HG03139 (cell line): ENCODE data around the gene EXOG.
"Not testable (repeated sequence)": the region's sequence is repeated elsewhere in the genome, so short reads cannot be mapped to it uniquely, and the experiment has no call there.

Experiments
- ATAC-seq: cut with Tn5 transposase; IDR thresholded peaks from one replicate; pipeline ENCODE4 v1.9.1; 2021; ENCODE audit not compliant: unreplicated experiment

The EXOG gene

DNA sequence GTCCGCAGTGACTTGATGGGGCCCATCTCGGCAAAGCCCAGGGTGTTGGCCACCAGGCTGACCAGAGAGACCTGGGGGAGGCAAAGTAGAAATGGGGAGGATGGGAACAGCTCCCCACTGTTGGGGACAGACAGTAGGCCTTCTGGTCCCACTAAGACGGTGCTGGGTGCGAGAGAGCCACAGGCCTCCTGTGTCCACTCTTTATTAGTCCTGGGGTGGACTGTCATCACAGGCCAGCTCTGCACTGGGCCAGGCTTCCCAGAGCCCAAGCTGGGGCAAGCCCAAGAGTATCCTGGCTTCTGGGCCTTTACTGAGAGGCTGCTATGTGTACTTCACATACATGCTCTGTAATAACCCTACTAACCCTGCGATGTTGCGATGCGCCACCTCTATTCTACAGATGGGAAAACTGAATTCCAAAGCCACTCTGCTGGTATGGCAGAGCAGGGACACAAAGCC is 66.4 kb downstream of the EXOG start:
- ATAC-seq, result no peak

DNA sequence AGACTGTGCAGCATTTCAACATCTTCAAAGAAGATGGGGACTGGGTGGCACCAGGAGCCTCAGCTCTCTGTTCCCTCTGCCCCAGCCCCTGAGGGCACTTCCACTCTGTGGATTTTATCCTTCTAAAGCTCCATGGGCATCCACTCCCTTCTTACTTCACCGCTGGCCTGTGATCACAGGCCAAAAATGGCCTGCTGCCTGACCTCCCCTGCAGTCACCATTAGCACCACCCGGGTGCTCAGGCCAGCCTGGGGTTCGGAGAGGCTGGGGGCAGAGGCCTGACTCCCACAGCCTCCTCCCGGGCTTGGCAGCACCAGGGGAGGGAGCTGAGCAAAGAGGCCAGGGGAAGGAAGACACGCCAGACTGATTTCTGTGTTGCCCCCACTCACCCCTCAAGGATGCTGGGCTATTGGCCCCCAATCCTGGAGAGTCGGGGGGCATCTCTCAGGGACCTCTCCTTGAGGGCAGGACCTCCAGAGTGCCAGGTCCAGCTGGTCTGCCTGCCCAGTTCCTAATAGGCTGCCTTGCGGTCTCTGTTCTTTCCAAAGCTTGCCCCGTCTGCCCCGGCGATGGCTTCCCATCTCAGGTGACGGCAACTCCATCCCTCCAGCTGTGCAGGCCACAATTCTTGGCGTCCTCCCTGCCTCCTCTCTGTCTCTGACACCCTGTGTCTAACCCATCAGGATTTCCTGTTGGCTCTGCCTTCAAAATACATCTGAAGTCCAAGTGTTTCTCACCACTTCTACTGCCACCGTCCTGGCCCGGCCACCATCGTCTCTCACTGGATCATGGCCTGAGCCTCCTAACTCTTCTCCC is 67.1 kb downstream of the EXOG start:
- no peak for ATAC-seq

DNA sequence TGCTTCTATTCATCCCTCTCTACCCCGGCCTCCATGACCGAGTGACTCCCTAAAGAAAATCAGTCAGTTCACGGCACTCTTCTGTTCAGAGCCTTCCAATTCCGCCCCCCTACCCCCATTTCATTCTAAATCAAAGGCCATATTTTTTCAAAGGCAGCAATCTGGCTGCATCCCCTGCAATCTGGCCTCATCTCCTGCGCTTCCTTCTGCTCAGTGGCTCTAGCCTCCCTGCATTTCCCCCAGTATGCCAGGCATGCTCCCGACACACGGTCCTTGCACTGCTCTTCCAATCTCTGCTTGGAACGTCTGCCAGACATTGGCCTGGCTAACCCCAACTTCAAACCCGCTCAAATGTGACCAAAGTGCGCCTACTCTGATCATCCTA is 67.7 kb downstream of the EXOG start:
- no peak for ATAC-seq

DNA sequence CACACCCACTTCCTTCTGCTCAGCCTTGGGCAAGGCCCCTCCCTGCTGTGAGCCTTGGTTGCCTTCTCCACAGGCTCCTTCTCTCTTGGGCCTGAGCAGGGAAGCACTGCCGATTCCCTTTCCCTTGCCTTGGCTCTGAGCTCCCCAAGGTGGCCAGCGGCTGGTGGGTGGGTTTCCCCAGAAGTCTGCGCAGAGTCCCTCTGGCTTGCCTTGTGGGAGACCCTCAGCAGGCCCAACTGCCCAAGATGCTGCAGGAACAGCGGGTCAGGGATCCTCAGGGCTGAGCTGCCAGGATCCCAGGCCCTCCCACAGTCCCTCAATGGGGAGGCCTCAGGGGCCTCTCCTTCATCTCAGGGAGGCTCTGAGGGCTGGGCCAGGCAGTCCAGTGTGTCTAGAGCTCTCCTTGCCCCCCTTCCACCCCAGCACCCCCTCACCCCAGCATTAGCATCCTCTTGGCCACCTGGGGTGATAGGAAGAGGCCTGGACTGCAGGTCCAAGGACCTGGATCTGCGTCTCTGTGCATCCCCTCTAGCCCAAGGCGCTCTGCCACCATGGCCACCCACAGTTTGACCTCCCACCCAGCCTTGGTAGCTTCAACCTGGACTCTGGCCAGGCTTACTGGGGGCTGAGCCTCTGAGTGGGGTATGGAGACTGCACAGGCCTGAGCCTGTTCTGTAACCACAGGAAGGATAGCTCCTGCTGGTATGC is 68.6 kb downstream of the EXOG start:
- ATAC-seq, result no peak

DNA sequence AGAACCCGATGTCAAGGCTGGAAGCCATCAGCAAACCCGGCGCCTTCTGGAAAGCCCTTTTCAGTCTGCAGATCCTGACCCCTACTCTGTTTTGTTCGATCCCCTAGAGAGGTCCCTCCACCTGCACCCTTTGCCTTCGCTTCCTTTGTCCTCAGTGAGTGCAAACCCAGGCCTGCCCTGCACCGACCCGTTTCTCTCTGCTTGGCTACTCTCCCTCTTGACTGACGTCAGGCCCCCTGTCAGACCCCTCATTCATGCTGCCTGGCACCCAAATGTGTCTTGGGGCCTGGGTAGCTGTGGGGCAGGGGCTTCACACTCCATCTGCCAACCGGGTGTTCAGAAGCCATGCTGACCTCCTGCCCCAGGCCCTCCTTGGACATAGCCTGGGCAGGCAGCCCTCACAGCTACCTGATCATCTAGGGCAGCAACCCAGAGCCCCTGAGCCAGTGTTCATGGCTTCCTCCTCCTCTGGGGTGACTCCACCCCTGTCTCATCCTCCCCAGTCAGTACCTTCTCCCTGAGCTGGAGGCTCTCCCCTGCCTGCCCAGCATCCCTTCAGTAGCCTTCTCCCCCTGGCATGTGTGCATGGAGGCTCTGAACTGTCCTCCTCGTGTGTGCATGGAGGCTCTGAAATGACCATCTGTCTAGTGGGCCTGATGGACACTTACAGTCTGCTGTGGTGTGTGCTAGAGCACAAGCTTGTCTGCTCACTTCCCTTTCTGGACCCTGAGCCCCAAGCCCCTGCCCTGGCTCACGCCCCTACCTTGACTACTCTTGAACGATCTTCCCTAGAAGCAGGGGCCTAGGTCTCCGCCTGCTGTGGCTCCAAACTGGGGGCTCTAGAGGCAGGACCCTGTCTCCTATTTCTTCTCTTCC is 69.4 kb downstream of the EXOG start:
- ATAC-seq, result no peak

DNA sequence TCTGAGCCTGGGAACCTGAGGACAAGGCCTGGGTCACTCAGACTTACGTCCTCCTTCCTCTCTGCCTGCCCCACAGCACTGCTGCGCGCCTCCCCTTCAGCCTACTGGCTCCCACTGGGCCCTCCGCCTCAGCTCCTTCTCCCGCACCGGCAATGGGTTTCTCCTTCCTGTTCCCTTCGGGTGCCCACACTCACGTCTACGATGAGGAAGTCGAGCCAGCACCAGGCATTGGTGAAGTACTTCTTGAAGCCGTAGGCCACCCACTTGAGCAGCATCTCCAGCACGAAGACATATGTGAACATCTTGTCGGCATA is 70.0 kb downstream of the EXOG start:
- ATAC-seq, result no peak

DNA sequence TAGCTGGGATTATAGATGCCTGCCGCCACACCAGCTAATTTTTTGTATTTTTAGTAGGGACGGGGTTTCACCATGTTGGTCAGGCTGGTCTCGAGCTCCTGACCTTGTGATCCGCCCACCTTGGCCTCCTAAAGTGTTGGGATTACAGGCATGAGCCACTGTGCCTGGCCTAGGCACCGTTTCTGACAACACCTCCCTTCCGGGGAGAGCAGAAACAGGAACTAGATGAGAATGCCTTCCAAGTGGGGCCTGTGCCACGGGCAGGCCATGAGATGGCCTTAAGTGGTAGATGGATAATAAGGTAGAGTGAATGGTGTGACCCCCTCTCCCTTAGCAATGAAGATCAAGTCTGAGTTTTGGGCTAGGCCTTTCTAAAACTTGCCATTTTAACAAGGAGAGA is 70.7 kb downstream of the EXOG start:
- not testable (repeated sequence) for ATAC-seq

DNA sequence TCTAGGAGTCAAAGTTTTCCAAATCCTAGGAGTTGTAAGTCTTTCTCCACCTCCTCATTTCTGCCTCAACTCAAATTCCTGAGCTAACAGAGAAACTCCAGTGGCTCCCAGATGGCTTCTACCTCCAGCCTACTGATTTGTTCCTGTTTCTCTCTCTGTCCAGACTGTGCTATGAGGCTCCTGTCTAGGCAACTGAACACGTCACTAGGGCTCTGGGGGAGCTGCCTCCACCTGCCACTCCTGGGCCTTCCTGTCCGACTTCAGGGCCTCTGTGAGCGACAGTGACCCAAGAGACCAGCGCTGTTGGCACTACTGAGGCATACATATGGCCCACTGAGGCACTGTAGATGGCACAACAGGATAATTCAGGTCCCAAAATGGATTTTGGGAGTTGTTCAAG is 71.4 kb downstream of the EXOG start:
- ATAC-seq, result no peak

DNA sequence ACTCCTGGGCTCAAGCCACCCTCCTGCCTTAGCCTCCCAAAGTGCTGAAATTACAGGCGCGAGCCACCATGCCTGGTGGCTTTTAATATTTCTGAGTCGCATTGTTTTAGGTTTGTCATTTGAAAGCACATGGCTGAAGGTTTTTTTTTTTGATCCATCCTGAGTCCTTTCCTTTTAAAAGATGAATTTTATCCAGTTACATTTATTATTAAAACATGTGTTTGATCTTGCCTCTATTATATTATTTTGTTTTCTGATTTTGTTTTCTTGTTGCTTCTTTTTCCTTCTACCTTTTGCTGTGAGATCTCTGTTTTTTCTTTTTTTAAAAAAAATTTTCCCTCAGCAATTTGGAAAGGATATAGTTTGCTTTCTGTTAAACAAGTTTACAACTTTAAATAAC is 77.0 kb downstream of the EXOG start:
- no peak for ATAC-seq

DNA sequence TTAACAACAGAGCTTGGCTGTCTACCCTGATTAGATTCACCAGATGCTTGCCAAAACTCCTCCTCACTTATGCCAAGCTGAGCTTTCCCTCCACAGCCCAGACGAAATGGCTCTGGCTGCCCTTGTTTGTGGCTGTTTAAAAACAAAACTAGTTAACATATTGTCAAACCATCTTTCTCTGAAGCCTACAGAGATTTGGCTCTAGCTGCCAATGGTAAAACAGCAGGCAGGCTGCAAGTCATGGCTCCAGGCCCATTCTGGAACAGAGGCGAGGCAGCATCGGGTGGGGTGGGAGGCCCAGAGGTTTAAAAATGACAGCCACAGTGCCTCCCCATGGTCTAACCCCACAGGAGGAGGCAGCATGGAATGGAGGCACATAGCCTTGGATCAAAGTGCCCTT is 77.4 kb downstream of the EXOG start:
- no peak for ATAC-seq

DNA sequence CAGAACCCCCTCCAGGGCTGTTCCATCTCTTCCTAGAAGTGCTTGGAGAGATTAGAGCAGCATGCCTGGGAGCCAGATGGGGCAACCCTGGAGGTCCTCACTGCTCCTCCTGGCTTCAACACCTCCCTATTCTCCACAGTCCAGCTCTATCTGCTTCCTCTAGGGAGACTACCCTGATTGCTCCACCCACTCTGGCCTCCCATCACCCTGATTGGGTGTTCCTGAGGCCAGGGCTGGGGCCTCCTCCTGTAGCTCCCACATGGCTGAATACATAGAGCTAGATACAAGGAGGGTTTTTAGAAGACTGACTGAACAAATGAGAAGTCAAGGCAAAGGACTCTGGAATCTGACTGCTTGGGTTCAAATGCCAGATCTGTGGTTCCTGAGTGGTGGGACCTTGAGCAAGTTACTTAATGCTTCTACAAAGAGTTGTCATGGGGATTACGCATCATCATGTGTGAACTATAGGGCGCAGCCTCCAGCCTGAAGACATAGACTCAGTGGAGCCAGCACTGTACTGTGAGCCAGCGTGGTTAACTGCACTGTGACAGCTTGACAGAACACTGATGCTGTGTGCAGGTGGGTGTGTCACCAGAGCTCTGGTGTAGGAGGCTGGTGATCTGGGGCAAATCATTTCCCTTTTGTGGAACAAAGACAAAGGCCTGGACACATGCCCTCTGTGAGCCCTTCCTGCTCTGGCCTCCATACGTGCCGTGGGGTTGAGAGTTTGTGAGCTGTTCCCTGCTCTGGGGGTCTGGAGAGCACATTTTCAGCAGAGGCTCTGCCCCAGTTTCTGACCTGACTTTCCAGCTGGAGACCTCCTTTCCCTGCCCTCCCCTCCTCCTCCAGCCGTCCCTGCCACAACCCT is 78.5 kb downstream of the EXOG start:
- ATAC-seq, result no peak

DNA sequence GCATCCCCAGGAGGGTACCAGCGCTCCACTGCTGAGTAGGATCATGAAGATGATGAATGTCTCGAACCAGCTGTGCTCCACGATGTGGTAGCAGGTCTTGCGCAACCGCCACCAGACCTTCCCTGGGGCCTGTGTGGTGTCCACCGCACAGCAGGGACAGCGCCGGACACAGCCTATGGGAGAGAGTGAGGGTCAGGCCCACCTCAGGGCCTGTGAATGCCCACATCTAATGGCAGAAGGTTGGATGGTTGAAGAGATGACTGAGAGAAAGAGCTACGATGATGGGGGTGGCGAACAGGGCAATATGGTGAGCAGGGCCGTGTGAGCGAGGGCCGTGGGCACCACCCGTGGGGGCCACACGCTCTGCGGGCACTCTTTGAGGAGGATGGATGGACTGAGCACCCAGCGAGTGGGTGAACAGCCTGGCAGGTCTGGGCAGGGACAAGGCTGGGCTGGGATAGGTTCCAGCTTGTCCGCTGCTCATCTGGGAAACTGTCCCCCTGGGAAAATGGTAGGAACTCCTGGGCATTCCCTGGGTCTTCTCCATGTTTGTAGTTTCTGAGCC is 79.2 kb downstream of the EXOG start:
- ATAC-seq, result no peak
